Renal cortical epithelial cell (primary cell): ENCODE results near the gene CDHR1. TPM values are rescaled to one million over a fixed set of nuclear protein-coding genes. Genes with fewer than 3 reads are reported as not detected.
A peak's percentile ranks its signal among the peaks of the same experiment; 100 is the strongest.

Source experiments
- DNase-seq: peaks from one replicate; pipeline ENCODE4 v3.0.0-alpha.2; 2011; ENCODE audit warnings: low read depth
- total RNA-seq: library from RNA; depleted of rRNA; stranded (reverse); fragments of >200 nt; gene quantifications from 2 replicates; pipeline ENCODE4 v1.2.3, GENCODE V29; 2014

The CDHR1 gene
- total RNA-seq, 1 donor from 2014 or later, result 108 TPM

DNA sequence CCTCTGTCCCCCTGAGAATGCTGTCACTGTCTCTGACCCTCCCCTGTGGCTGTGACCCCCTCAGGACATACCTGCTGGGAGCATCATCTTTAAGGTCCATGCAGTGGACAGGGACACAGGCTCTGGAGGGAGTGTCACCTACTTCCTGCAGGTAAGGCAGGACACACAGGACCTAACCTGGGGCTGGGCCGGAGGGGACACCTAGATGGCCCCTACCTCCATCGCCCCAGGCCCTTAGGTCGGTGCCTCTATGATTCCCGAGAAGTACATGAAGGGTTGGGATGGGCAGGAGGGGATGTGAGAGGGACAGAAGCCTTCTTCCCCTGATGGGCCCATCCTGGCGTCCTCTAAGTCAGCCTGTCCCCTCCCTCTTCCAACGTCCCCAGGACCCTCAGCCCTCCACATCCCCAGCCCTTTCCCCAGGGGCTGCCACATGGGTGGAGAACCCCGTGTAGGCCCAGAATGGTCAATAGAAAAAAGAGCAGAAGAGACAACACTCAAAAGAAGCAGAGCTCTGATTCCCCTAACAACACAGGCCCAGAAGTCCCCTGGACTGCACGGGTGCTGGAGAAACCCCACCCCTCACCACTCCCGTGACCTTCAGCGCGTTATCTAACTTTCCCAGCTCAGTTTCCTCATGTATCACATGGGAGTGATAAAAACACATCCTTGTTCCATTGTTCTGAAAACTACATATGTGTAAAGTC is 6.4 kb downstream of the CDHR1 start:
- no peak for DNase-seq

DNA sequence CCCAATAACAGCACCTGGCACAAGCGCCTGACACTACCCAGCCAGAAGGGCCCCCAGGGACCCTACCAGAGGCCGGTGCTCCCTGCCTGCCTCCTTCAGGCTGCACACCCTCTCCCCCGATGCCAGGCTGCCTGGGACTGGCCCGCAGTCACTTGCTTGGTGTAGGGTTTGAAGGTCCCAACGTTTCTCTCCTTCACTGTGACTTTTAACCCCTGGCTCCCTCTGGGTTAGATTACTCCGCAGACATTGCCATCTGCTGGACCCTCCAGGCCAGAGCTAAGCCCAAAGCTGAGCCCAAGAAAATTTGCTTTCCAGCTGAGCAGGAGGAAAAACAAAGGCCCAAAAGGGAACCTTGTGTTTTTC is 6.9 kb downstream of the CDHR1 start:
- DNase-seq, result no peak

DNA sequence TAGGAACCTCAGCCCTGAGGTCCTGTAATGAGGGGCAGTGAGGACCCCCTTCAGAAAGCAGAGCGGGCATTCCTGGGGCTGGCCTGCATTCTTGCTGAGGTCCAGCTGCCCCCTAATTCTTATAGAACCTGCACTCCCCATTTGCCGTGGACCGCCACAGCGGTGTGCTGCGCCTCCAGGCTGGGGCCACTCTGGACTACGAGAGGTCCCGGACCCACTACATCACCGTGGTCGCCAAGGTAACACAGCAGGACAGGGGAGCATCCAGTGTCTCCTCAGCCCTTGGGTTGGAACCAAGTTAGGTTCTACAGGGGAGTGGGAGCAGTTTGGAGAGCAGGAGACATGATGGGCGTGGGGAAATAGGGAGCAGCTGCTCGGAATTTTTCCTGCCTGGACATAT is 7.3 kb downstream of the CDHR1 start:
- DNase-seq, result no peak

DNA sequence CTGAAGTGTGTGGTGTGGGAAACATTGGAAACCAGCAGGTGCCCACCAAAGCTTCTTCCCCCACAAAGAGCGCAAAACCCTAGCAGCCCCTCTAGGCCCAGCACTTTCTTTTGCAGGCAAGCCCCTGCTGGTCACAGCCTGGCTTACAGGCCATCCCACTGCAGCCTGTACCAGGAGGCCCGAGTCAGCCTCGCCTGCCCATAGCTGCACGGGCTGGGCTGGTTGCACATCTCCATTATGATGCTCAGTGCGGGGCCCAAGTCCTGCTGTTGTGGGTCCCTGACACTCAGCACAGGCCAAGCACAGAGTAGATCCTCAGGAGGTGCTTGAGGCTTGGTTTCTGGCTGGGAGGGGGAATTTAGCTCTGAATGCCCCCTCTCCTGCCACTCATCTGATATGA is 8.0 kb downstream of the CDHR1 start:
- DNase-seq, result no peak

DNA sequence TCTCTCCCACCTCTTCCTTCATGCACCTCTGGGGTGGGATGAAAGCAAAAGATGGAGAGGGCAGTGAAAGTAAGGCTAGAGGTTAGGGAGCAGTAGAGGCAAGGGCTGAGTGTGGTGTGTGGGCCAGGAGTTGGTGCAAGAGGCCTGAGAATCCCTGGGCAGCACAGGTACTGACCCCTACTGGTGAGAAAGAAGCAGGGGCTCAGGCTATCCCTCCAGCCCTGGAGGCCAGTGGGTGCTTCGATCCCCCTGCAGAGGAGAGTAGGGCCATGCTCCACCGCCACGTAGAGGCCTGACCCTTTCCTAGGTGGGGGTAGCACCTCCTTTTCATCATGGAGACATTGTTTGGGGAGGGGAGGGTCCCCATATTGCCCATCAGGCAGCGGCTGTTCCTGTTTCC is 9.8 kb downstream of the CDHR1 start:
- peak; percentile 13 for DNase-seq

DNA sequence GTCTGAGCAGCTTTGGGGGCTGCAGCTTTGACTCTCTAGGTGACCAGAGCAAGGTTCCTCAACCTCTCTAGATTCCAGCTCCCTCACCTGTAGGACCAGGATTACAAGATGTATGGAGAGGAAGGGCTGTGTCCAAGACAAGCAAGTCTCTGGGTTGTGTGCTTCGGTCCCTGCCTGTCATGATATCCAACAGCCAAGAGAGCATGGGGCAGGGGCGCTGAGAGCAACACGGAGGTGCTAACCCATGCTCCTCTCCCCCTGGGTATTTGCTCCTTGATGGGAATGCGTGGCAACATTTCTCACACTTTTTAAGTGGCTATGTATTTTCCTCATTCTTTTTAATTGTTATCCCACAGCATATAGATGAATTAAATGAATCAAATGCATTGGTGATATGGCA is 10.3 kb downstream of the CDHR1 start:
- no peak for DNase-seq

DNA sequence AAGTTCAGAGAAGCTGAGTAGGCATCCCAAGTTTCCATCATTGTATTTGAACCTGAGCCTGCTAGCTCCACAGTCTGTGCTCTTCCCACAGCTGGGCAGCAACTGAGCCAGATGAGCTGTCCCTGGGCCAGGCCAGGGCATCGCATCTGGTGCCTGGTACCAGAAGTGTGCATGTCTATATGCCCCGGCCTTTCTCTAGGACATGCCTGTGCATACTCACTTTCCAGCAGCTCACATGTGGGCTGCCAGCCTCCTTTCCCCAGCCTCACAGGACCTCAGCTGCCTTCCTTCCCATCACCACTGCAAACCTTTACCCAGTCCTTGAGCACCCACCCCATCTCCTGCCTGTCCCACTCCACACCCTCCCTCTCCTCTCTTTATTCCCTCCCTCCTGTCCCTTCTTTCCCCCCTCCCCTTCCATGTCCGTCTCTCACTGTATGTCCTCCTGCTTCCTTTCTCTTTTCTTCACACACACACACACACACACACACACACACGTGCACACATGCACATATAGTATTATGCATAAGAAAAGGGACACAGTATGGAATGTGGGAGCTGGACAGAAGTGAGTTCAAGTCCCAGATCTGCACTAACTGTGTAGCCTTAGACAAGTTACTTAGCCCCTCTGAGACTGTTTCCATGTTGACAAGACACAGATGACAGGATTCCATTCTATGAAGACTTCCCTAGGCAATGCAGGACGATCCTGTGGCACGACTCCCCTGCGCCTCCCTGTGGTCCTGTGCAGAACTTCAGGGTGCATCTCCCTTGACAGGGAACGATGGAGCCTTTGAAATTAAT is 10.9 kb downstream of the CDHR1 start:
- DNase-seq, result peak; percentile 50

DNA sequence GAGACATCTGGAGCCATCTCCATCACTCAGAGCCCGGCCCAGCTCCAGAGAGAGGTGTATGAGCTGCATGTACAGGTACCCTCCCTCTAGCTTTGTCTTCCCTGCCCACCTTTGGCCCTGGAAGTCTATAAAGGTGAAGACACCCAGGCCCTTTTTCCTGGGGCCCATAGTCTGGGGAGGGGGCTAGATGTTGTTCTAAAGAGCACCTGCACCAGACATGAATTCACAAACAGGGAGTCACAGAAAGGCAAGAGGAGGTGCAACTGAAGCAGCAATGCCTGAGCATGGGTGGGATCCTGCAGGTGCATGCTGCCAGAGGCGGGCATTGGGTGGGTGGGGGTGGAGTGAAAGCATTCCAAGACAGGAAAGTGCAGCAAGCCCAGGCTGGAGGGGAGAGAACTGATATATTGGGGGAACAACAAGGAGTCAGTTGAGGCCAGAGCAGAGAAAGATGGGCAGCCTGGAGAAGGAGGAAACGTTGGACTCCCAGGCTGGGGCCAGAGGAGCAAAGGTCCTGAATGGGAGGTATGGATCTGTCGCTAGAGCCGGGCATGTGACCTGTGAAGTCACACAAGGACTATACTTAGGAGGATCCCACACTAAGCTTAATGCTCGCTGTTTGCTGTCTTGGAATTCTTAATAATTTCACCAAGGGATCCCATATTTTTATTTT is 11.7 kb downstream of the CDHR1 start:
- DNase-seq, result no peak

DNA sequence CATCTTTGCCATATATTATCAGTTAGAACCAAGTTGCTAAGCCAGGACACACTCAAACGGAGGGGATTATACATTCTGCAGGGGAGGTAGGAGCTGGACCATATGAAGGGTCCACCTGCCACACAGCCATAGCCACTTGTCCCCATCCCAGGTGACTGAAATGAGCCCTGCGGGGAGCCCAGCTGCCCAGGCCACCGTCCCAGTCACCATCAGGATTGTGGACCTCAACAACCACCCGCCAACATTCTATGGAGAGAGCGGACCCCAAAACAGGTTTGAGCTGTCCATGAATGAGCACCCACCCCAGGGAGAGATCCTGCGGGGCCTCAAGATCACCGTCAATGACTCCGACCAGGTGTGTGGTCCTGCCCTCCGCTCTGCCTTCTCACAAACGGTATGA is 13.7 kb downstream of the CDHR1 start:
- no peak for DNase-seq

DNA sequence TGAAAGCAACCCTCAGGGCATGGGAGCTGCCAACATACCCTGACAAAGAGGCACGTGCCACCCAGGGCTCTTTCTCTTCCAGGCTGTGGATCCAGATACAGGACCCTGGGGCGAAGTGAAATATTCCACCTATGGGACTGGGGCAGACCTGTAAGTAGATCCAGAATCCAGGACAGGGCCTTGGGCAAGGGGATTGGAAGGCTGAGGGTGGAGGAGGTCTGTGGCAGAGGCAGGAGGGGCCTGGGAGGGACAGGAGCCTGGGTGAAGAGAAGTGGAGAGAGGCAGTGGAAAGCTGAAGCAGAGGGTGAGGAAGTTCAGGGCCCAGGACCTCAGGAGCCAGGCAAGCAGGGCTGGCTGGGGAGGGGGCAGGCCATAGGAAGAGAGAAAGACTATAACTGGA is 17.2 kb downstream of the CDHR1 start:
- no peak for DNase-seq

DNA sequence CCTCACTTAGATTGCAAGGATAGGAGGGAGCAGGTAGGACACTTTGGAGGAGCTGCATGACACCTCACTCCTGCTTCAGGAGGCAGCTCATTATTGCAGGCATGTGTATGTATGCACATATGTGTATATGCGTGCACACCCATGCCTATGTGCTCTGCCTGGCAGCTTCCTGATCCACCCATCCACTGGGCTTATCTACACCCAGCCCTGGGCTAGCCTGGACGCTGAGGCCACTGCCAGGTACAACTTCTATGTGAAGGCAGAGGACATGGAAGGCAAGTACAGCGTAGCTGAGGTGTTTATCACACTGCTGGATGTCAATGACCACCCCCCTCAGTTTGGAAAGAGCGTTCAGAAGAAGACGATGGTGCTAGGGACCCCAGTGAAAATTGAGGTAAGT is 17.7 kb downstream of the CDHR1 start:
- DNase-seq, result no peak

DNA sequence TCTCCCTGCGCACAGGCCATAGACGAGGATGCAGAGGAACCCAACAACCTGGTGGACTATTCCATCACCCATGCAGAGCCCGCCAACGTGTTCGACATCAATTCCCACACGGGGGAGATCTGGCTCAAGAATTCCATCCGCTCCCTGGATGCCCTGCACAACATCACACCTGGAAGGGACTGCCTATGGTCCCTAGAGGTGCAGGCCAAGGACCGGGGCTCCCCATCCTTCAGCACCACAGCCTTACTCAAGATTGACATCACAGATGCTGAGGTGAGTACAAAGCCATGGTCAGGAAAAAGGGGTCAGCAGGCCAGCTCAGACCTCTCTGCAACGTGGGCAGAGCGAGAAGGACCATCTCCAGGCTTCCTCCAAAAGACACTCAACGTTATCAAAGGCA is 18.7 kb downstream of the CDHR1 start:
- DNase-seq, result no peak

DNA sequence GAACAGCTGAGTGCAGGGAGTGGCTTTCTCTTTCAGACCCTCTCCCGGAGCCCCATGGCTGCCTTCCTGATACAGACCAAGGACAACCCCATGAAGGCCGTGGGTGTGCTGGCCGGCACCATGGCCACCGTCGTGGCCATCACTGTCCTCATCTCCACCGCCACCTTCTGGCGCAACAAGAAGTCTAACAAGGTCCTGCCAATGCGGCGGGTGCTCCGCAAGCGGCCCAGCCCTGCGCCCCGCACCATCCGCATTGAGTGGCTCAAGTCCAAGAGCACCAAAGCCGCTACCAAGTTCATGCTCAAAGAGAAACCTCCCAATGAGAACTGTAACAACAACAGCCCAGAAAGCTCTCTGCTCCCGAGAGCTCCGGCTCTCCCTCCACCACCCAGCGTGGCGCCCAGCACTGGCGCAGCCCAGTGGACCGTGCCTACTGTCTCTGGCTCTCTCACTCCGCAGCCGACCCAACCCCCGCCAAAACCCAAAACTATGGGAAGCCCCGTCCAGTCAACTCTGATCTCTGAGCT is 19.8 kb downstream of the CDHR1 start:
- no peak for DNase-seq

DNA sequence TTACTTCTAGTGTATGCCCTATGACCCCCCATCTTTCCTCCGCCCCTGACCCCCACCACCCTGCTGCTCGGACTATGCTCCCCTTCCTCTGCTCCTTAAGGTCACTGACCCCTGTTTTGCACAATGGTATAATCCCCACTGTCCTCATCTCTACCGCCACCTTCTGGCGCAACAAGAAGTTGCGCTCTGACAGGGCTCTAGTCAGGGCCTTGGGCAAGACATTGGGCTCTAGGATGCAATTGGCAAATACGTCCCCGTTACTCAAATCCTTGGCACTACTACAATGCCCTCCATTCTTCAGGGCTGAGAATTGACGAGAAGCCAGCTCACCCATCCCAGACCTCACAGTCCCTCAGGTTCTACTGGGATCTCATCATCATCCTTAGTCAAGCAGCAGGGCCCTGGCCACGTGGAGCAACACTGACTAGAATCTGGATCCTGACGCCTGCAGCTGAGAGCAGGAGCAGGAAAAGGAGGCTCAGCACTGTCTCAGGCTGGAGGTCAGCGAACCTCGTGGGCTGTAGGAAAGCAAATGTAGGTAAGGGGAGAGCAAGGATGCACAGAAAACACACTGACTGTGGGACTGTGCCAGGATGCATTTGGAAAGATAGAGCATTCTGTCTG is 20.4 kb downstream of the CDHR1 start:
- peak; percentile 7 for DNase-seq

DNA sequence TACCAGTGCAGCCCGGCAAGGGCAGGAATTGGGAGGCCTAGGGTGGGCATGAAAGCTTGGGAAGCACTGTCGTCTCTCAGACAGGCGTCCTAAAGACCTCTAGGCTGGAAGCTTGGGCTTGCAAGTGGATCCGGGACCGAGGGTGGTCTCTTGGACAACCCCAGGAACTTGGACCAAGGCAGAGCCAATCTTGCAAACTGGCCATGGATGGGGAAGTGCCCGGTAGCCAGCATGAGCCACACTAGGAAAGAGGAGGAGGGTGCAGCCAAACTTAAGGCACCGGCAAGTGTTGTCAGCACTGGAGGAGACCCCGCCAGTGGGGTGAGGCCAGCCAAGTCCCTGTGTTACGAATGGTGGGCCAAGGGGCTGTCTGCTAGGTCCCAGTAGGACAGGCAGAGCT is 22.5 kb downstream of the CDHR1 start:
- DNase-seq, result no peak

DNA sequence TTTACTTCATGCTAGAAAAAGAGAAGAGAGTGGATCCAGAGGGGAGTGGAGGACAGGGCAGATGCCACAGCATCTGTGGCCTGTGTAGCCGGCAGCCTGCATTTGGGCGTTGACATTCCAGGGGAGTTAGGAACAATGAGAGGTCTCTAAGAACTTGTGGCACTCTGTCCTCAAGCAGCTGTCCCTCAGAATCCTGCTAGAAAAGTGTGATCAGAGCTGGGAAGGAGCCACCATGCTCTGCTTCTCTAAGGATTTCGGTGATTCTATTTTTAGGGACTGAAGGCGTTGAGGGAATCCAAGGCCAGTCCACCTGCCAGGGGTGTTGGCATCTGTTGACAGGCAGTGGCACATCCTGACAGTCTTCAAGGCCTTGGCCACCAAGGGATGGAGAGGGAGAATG is 23.4 kb downstream of the CDHR1 start:
- no peak for DNase-seq

DNA sequence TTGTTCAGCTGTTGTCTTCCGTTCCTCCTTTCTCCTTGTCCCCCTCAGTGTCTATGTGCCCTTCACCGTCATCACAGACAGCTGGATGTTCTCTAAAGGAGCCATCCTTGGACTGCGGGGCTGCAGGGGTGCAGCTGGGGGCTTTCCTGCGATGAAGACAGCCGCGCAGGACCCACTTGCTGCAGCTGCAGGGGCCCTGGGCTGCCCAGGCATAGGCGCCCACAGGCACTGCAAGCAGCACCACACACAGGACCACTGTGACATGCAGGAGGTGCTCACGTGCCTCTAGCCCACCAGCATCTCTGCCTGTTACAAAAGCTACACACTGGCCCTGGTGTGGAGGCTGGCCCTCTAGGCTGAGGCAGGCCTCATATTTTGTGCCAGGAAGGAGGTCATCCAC is 27.6 kb downstream of the CDHR1 start:
- DNase-seq, result no peak

DNA sequence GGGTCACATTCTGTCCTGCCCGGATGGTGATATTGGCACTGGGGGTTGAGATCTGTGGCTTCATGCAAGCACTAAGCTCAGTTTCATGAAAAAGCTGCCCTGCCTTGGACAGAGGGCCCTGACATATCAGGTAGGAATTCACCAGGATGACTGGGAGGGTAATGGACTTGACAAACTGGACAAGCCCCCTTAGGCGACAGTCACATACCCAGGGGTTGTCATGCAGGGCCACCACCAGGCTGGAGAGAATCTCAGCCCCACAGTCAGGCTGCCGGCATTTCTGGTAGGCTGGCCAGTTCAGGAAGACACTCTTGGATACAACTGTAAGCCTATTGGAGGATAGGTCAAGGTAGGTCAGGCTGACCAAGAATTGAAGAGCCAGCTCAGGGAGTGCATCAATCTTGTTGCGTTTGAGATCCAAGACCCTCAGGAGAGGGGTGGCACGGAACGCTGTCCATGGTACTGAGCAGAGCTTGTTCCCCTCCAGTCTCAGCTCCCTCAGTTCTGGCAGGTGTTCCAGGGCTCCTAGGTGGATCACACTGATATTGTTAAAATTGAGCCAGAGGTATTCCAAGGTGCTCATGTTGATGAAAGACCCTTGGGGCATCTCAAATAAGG is 30.2 kb downstream of the CDHR1 start:
- DNase-seq, result peak; percentile 1

DNA sequence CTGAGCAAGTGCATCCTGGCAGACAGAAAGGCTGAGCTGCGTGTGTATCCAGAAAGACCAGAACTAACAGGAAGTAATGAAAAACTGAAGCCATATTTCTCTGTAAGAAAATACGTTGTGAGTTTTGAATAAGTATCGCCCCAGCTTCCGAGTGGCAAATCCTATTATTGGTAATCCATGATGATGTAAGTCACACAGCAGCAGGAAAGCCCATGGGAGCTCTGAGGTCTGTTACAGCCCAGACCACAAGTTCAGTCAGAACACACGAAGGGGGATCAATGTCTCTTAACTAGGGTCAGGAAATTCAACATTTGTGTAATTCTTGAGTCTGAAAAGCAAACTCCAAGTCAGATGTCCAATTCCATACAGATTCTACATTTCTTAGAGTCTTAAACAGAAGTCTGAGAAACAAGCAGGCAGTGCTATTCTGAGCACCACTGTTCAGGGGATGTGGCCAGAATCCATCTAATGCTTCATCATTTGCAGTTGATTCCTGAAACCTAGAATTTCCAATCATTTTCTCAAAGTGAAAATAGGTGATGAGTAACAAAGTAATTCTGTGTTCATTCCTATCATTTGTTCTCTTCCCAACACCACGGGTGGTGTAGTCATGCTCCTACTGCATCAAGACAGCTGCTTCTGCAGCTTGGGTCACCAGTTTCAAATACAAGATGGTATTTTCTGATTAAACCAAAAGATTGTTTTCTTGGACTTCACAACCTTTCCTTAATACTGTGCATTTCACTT is 31.3 kb downstream of the CDHR1 start, which contains the start of gene LRIT2:
LRIT2 (minus strand) TSS at position 118 of the 747 bp plus-strand sequence; CDS start at position 94, 24 bp downstream.
- no peak for DNase-seq

DNA sequence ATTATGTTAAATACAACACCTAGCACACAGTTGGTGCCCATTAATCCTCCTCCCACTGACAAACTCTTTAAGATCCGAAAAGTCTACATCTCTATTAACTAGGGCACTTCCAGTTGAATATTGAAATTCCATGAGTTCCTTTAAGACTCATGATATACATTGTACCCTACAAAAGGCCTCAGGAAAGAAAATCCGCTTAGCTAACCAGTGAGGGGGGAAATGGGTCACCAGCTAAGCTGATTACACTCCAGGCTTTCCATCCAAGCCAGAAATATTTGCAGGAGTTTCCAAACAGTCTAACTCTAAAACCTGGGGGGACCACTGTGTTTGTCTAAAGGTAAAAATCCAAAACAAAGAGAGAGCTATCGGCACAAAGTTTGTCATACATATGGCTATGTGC is 32.3 kb downstream of the CDHR1 start:
- no peak for DNase-seq

DNA sequence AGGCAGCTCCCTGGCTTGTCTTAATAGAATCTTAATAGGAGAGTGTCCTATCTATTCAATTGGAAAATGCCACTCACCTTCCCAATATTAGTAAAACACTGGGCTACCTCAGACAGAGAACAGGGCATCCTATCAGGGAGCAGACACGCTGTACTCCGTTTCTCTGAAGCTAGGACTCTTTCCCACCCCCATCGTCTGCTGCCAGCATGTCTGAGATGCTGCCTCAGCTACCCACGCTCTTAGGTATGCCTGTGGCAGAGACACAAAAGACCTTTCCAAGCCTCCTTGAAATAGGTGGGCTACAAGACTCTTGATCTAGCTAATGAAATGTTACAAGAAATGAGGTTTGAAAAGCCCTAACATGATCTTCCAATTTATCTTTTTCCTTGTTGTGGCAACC is 33.5 kb downstream of the CDHR1 start:
- no peak for DNase-seq
